ENCODE measurements around the gene ARHGAP6.

- TF ChIP-seq ESRRG (CRISPR knock-in tag; IDR thresholded peaks at IDR 0.05) (no peak), CREB5 (CRISPR knock-in tag; IDR thresholded peaks at IDR 0.05; ENCODE audit: low read depth) (no peak), PATZ1 (CRISPR knock-in tag; IDR thresholded peaks at IDR 0.05; ENCODE audit: borderline replicate concordance) (no peak), ZFP3 (CRISPR knock-in tag; IDR thresholded peaks at IDR 0.05) (no peak), CSDC2 (CRISPR knock-in tag; IDR thresholded peaks at IDR 0.05) (no peak), ARNTL (CRISPR knock-in tag; IDR thresholded peaks at IDR 0.05; ENCODE audit: borderline replicate concordance, low read depth) (no peak), ZNF70 (CRISPR knock-in tag; IDR thresholded peaks at IDR 0.05) (no peak)
These were observed 493.8 kb downstream of the ARHGAP6 start for GRCh38 chrX:11171956-11172355.
